K562 (cell line): ENCODE measurements around the gene SUPT3H. TPM values are rescaled to one million over a fixed set of nuclear protein-coding genes. Genes with fewer than 3 reads are reported as not detected.

ENCODE experiments used
- BMI1 ChIP-seq: fragments of 150-350 bp; IDR thresholded peaks from 2 replicates; pipeline ENCODE4 v1.6.1; 2014; ENCODE audit warnings: low read length
- BRCA1 ChIP-seq, 2 experiments: fragments of 450-650 bp in 1 of 2; sonication (generic) in 1 of 2; formaldehyde crosslinking in 1 of 2; IDR thresholded peaks; 2 replicates each; pipeline versions ENCODE4 v1.5.0 to v1.6.1; 2017 to 2020; ENCODE audit warnings: mild to moderate bottlenecking in 1 of 2, missing genetic modification reagents in 1 of 2
- CBX3 ChIP-seq, 2 experiments: IDR thresholded peaks; 1 replicate in 1 of 2; 2 replicates in 1 of 2; pipeline ENCODE4 v1.6.1; 2012; ENCODE audit warnings: inconsistent platforms in 2 of 2, low read length in 2 of 2, borderline replicate concordance in 1 of 2, control low read depth in 1 of 2
- EHMT2 ChIP-seq: fragments of 450-650 bp; IDR thresholded peaks from 2 replicates; pipeline ENCODE4 v1.6.1; 2018; ENCODE audit warnings: antibody characterized with exemption
- FOXJ2 ChIP-seq: fragments of 200-800 bp; sonication (Bioruptor generic); IDR thresholded peaks from 2 replicates; pipeline ENCODE4 v1.6.1; 2016; ENCODE audit warnings: missing genetic modification characterization, missing compliant biosample characterization
- FUS ChIP-seq: fragments of 200-400 bp; formaldehyde crosslinking; optimal IDR thresholded peaks from 2 replicates; pipeline ENCODE3; 2017; ENCODE audit warnings: low read depth, low read length
- GTF3C2 ChIP-seq: IDR thresholded peaks from 3 replicates; pipeline ENCODE4 v1.6.1; 2011; ENCODE audit warnings: borderline replicate concordance, mild to moderate bottlenecking, moderate library complexity; ENCODE audit not compliant: insufficient read length; ENCODE audit errors: extremely low read depth
- HDGF ChIP-seq: fragments of 450-650 bp; IDR thresholded peaks from 2 replicates; pipeline ENCODE4 v1.6.1; 2016
- HNRNPK ChIP-seq: fragments of 200-400 bp; formaldehyde crosslinking; IDR thresholded peaks from one replicate; pipeline ENCODE4 v1.6.1; 2018; ENCODE audit warnings: mild to moderate bottlenecking, low read depth, low read length; ENCODE audit not compliant: poor library complexity, severe bottlenecking
- MECOM ChIP-seq: fragments of 250-450 bp; sonication (Bioruptor Pico); IDR thresholded peaks from 2 replicates; pipeline ENCODE4 v1.8.0; 2022; ENCODE audit warnings: inconsistent platforms
- PHTF2 ChIP-seq: fragments of 250-450 bp; sonication (Bioruptor Pico); IDR thresholded peaks from 2 replicates; pipeline ENCODE4 v1.5.0; 2021; ENCODE audit warnings: mild to moderate bottlenecking
- POLR2AphosphoS2 ChIP-seq: IDR thresholded peaks from 2 replicates; pipeline ENCODE4 v1.6.1; 2012; ENCODE audit warnings: low read length, improper control_type of control experiment
- RBM34 ChIP-seq: fragments of 200-400 bp; formaldehyde crosslinking; IDR thresholded peaks from 2 replicates; pipeline ENCODE4 v1.6.1; 2018; ENCODE audit warnings: low read length, borderline replicate concordance; ENCODE audit not compliant: insufficient read depth
- SMAD1 ChIP-seq: fragments of 150-350 bp; IDR thresholded peaks from 2 replicates; pipeline ENCODE4 v1.6.1; 2014; ENCODE audit warnings: low read length, low read depth; ENCODE audit not compliant: partially characterized antibody
- SRSF1 ChIP-seq: fragments of 200-400 bp; formaldehyde crosslinking; IDR thresholded peaks from 2 replicates; pipeline ENCODE4 v1.6.1; 2017; ENCODE audit warnings: mild to moderate bottlenecking, low read depth, low read length, moderate library complexity
- ZNF707 ChIP-seq: fragments of 250-450 bp; sonication (Bioruptor Pico); conservative IDR thresholded peaks from 2 replicates; pipeline ENCODE4 v1.8.0; 2022; ENCODE audit warnings: inconsistent platforms, mild to moderate bottlenecking, moderate library complexity
- ZNF830 ChIP-seq: fragments of 250-450 bp; sonication (Bioruptor Pico); IDR thresholded peaks from 2 replicates; pipeline ENCODE4 v1.5.0; 2021; ENCODE audit warnings: mild to moderate bottlenecking
- polyA plus RNA-seq, 8 experiments: library from polyadenylated mRNA; depleted of rRNA in 4 of 8; stranded (reverse) in 5 of 8; unstranded in 3 of 8; fragments of >200 nt; fragmentation: Nextera tagmentation in 2 of 8; fragmentation: Illumina TruSeq in 1 of 8; extraction: Ambion mirVana in 2 of 8; extraction: Trizol in 1 of 8; gene quantifications; 2 replicates each; pipeline versions ENCODE4 v1.2.1 to v1.2.3, GENCODE V29; 2011 to 2014; ENCODE audit warnings: inconsistent platforms in 1 of 8, missing spikeins in 1 of 8
- total RNA-seq, 7 experiments: library from RNA; depleted of rRNA in 6 of 7; stranded (reverse); fragments of >200 nt in 6 of 7; fragmentation: Illumina TruSeq in 2 of 7; extraction: Trizol in 2 of 7; gene quantifications; 2 replicates each; pipeline versions ENCODE4 v1.2.1 to v1.2.3, GENCODE V29; 2011 to 2021; ENCODE audit warnings: low replicate concordance in 1 of 7
- TF ChIP-seq, protein P1 (sequence below): sonication (generic); formaldehyde crosslinking; IDR thresholded peaks from 2 replicates; pipeline ENCODE4 v1.8.0; 2022; ENCODE audit warnings: missing genetic modification reagents, mild to moderate bottlenecking, borderline replicate concordance
- TF ChIP-seq, protein P2 (sequence below): fragments of 450-650 bp; IDR thresholded peaks from 2 replicates; pipeline ENCODE4 v1.6.1; 2016; ENCODE audit warnings: borderline replicate concordance

The SUPT3H gene
- total and polyA plus RNA-seq, 9 of the 15 experiments (the other 6 are each of a cell fraction or from before 2014, with no cell fraction given) = 7.2 to 16.3 (median 11.9) TPM

DNA sequence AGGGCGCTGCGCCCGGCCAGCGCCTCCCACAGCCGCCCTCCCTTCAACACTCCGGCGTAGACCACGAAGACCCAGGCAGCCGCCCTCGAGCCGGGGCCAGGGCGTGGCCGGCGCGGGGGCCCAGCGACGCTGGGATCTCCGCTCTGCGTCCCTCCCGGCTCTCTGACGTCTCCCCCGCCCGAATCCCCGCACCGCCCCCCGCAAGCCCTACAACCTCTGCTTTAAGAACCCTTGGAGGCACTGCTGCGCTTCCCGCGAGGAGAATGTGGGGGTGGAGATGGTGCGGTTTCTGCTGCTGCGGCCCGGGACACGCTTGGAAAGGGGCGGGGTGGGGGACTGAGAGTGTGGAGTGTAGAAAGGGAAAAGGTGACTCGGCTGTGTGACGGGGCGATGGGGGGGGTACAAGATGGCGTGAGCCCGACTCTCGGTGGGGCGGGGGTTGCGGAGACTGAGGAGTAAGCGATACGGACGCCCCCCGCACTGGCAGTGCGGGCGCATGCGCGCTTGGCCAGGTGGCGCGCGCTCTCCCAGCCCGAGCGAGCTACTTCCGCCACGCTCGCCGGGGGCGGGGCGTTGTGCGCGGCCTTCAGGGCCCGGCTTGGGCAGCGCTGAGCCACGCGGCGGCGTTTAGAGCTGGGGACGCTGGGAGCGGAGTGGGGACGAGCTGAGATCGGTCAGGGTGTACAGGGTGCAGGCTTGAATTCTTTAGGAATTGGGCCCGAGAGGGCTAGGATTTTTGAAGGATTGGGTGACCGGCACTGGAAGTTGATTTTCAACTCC, at the start of gene SUPT3H (continued):
- TF ChIP-seq, protein P1, sequence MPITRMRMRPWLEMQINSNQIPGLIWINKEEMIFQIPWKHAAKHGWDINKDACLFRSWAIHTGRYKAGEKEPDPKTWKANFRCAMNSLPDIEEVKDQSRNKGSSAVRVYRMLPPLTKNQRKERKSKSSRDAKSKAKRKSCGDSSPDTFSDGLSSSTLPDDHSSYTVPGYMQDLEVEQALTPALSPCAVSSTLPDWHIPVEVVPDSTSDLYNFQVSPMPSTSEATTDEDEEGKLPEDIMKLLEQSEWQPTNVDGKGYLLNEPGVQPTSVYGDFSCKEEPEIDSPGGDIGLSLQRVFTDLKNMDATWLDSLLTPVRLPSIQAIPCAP (CRISPR knock-in tag) = no peak
- TF ChIP-seq HDGF = no peak
- TF ChIP-seq SRSF1 = no peak
- TF ChIP-seq GTF3C2 = no peak
- TF ChIP-seq HNRNPK = peak; percentile 87
- no peak; the same call in 1 of the 2 replicates for TF ChIP-seq ZNF830 (CRISPR knock-in tag)
- no peak for TF ChIP-seq PHTF2
- TF ChIP-seq SMAD1 = peak; percentile 62
- TF ChIP-seq BRCA1 (IDR thresholded peaks at IDR 0.05) = no peak
- TF ChIP-seq BRCA1 (CRISPR knock-in tag; IDR thresholded peaks at IDR 0.05) = no peak
- TF ChIP-seq BMI1 = no peak; the same call in 1 of the 2 replicates
- TF ChIP-seq, protein P2, sequence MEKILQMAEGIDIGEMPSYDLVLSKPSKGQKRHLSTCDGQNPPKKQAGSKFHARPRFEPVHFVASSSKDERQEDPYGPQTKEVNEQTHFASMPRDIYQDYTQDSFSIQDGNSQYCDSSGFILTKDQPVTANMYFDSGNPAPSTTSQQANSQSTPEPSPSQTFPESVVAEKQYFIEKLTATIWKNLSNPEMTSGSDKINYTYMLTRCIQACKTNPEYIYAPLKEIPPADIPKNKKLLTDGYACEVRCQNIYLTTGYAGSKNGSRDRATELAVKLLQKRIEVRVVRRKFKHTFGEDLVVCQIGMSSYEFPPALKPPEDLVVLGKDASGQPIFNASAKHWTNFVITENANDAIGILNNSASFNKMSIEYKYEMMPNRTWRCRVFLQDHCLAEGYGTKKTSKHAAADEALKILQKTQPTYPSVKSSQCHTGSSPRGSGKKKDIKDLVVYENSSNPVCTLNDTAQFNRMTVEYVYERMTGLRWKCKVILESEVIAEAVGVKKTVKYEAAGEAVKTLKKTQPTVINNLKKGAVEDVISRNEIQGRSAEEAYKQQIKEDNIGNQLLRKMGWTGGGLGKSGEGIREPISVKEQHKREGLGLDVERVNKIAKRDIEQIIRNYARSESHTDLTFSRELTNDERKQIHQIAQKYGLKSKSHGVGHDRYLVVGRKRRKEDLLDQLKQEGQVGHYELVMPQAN = peak; percentile 43; the same call in 1 of the 2 replicates
- TF ChIP-seq EHMT2 = 0 out of 2 replicates have a peak, but pooled peaks have one; percentile 4
- no peak for TF ChIP-seq FUS
- TF ChIP-seq CBX3 (IDR thresholded peaks at IDR 0.05; ENCODE audit: borderline replicate concordance in 1 of 2, low read length in 2 of 2) = no peak
- TF ChIP-seq RBM34 = no peak
- no peak for TF ChIP-seq POLR2AphosphoS2
- no peak for TF ChIP-seq ZNF707
- TF ChIP-seq FOXJ2 (tag) = peak; percentile 44; the same call in 1 of the 2 replicates
- no peak for TF ChIP-seq MECOM (CRISPR knock-in tag)
